ENCODE results near the gene MYH9.
A peak's percentile ranks its signal among the peaks of the same experiment; 100 is the strongest.

Gene MYH9

DNA sequence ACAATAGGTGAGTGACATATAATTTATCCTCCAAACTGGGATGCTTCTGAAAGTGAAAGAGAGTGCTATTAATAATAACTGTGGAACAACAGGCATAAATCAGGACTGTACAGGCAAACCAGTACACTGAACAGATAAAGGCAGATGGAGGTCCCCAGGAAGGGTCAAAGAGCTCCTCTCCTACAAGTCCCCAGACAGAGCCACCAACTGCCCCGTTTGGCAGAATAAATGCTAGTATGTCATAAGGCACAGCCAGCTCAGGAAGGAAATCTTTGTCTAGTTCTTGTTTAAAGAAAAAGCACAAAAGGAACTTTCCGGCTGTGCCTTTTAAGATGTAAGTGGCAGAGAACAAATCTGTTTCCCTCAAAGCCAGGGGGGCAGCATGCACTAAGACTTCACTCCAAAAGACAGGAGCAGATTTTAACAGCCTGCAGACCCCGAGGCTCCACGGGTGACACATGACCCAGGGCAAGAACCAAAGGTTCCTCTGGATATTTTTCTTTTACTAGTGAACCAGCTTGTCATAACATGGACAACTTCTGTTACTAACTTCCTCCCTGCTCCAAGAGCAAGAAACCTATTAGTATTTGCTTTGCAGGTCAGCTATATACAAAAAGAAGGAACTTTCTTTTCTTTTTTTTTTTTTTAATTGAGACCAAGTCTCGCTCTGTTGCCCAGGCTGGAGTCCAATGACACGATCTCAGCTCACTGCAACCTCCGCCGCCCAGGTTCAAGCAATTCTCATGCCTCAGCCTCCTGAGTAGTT lies 50.2 kb downstream of the MYH9 start:
- peak overlapping the region; percentile 61 for H3K27ac ChIP-seq (ENCODE audit: low read length)
- no peak overlapping the region for H3K4me3 ChIP-seq (ENCODE audit: low read depth in 1 of 2, low read length in 2 of 2)
- no peaks in the 10 kb centered on the region for H3K9me3 ChIP-seq (ENCODE audit: control insufficient read depth in 1 of 2, low read length in 2 of 2)
- H3K36me3 ChIP-seq (ENCODE audit: control insufficient read depth in 1 of 2, insufficient read depth in 2 of 2, low read length in 2 of 2) = peaks cover 59 to 76% of the 10 kb centered on the region in 2 donors
- no peaks in the 10 kb centered on the region for H3K27me3 ChIP-seq (ENCODE audit: low read depth, low read length)
- H3K4me1 ChIP-seq (ENCODE audit: control insufficient read depth in 1 of 2, insufficient read depth in 2 of 2, low read length in 2 of 2) = peaks cover 37 to 98% of the 10 kb centered on the region in 2 donors

DNA sequence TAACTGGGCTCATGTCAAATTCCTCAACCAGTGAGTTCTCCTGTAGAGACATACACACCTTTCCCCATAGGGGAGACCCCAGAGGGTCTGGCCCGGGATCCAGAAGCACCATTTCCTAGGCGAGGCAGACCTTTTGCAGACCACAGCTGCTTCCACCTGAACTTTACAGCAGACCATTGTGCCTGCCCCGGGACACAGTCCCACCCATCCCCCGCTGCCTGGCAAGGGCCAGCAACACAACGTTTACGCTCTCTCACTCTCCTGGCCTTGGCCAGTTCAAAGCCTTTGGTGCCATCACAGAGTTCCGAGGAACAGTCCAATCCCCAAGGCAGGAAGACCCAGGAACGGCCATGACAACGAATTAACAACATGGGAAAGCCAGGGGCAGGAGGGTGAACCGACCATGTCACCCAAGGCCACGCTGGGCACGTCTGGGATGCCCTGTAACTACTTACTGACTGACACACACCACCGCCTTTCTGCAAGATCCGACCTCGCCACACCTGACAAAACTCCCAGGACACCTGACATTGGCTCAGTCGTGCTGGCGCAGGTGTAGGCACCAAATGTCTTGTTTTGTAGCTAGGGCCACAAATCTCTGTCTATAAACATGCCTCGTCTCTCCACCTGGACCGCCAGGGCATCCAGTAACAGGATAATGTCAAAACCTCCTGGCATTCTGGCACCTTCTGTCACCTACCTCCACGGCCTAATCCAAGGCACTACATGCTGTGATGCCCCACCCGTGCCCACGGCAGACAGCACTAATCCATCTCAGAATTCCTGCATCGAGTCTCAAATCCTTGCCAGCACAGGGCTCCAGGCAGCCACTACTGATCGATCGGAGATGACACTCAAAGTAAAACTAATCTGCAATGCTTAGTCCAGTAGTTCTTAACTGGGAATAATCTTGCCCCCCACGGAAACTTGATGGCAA lies 51.3 kb downstream of the MYH9 start:
- peaks cover 49 to 66% of the 10 kb centered on the region in 2 donors for H3K36me3 ChIP-seq (ENCODE audit: control insufficient read depth in 1 of 2, insufficient read depth in 2 of 2, low read length in 2 of 2)

DNA sequence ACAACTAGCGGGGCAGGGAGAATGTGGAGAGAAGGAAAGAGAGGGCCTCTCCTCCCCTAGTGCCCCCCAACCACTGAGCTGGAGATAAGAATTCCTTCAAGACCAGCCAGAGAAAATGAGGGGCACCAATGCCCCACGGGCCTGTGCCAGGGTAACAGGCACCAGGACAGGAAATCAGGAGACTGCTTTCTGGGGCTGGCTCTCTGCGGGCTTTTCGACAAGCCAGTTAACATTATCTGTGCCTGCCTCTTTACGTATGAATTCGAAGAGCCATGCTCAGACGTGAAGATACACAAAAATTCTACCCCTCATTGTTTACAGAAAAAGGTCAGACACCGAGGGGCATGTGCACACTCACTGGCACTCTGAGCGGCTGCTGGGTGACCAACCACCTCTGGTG lies 52.1 kb downstream of the MYH9 start:
- H3K27me3 ChIP-seq (ENCODE audit: low read depth, low read length) = no peaks in the 10 kb centered on the region
- H3K27ac ChIP-seq (ENCODE audit: low read length) = peak overlapping the region; percentile 97
- H3K36me3 ChIP-seq (ENCODE audit: control insufficient read depth in 1 of 2, insufficient read depth in 2 of 2, low read length in 2 of 2) = peaks cover 40 to 57% of the 10 kb centered on the region in 2 donors
- H3K4me3 ChIP-seq (ENCODE audit: low read depth in 1 of 2, low read length in 2 of 2) = no peak overlapping the region
- H3K4me1 ChIP-seq (ENCODE audit: control insufficient read depth in 1 of 2, insufficient read depth in 2 of 2, low read length in 2 of 2) = peaks cover 52 to 98% of the 10 kb centered on the region in 2 donors
- H3K9me3 ChIP-seq (ENCODE audit: control insufficient read depth in 1 of 2, low read length in 2 of 2) = no peaks in the 10 kb centered on the region

More for the DNA sequence above, 51.3 kb downstream of the MYH9 start:
- Histone ChIP-seq H3K4me1 (ENCODE audit: control insufficient read depth in 1 of 2, insufficient read depth in 2 of 2, low read length in 2 of 2) (peaks cover 45 to 98% of the 10 kb centered on the region in 2 donors), H3K9me3 (ENCODE audit: control insufficient read depth in 1 of 2, low read length in 2 of 2) (no peaks in the 10 kb centered on the region), H3K27me3 (ENCODE audit: low read depth, low read length) (no peaks in the 10 kb centered on the region), H3K4me3 (ENCODE audit: low read depth in 1 of 2, low read length in 2 of 2) (no peak overlapping the region), H3K27ac (ENCODE audit: low read length) (peak overlapping the region; percentile 97)

- H3K27me3 ChIP-seq (ENCODE audit: low read depth, low read length) = no peaks in the 10 kb centered on the region
- H3K4me1 ChIP-seq (ENCODE audit: control insufficient read depth in 1 of 2, insufficient read depth in 2 of 2, low read length in 2 of 2) = peaks cover 56 to 100% of the 10 kb centered on the region in 2 donors
- peak overlapping the region in 1 of 2 donors; percentile 10 for H3K4me3 ChIP-seq (ENCODE audit: low read depth in 1 of 2, low read length in 2 of 2)
- H3K27ac ChIP-seq (ENCODE audit: low read length) = peak overlapping the region; percentile 97
- H3K9me3 ChIP-seq (ENCODE audit: control insufficient read depth in 1 of 2, low read length in 2 of 2) = no peaks in the 10 kb centered on the region
- H3K36me3 ChIP-seq (ENCODE audit: control insufficient read depth in 1 of 2, insufficient read depth in 2 of 2, low read length in 2 of 2) = peaks cover 37 to 58% of the 10 kb centered on the region in 2 donors
Observed at GRCh38 chr22:36334821-36335603, 52.8 kb downstream of the MYH9 start.

DNA sequence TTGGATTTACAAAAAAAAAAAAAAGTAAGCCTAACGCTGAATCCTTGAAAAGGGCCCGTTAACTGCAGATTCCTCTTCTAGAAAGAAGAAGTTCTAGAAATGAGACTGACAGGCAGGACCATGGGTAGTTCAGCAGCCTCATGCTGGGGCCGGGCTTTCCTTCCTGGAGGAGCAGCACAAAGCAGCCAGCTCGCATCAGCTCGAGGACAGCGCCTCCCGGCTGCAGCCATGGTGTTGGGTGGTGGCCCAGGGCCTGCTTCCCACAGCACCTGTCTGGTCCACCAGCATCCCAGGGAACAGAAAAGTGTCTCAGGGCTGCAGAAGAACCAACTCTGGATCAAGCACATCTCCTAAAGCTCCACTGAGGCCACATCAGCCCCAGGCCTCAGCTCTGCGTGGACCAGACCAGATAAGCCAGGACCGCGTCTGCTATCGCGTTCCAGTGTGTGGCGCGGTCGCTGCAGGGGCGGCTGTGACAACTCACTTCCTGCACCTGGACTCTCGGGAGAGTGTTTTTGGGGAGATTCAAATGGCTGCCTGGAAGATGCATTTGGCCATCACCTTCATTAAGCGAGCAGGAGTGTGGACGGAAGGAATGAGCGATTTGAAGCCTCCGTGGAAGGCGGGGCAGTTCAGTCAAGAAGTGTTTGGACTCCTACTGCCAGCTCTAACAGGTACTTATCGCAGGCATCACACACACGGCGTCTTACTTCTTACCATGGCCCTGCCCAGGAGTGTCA lies 53.5 kb downstream of the MYH9 start:
- H3K9me3 ChIP-seq (ENCODE audit: control insufficient read depth in 1 of 2, low read length in 2 of 2) = no peaks in the 10 kb centered on the region
- H3K4me1 ChIP-seq (ENCODE audit: control insufficient read depth in 1 of 2, insufficient read depth in 2 of 2, low read length in 2 of 2) = peaks cover 61 to 99% of the 10 kb centered on the region in 2 donors
- peaks cover 30 to 56% of the 10 kb centered on the region in 2 donors for H3K36me3 ChIP-seq (ENCODE audit: control insufficient read depth in 1 of 2, insufficient read depth in 2 of 2, low read length in 2 of 2)
- H3K27me3 ChIP-seq (ENCODE audit: low read depth, low read length) = no peaks in the 10 kb centered on the region
- peak overlapping the region; percentile 97 for H3K27ac ChIP-seq (ENCODE audit: low read length)
- peak overlapping the region in 1 of 2 donors; percentile 10 for H3K4me3 ChIP-seq (ENCODE audit: low read depth in 1 of 2, low read length in 2 of 2)

DNA sequence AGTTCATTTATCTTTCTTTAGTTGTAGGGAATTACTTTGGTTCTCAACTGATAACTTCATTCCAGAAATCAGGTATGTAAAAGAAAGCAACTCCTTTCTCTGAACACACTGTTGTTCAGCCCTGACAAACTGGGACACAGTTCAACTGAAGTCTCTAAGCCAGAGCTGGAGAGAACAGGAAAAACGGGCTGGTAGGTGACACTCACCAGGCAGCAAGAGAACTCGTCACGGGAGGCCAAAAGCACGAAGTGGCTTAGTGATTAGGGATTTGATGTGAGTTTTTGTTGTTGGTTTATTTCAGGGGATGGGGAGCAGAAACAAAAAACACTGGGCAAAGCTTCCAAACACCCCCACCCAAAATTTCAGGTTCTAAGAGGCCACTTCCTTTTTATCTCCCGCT lies 54.1 kb downstream of the MYH9 start:
- H3K27me3 ChIP-seq (ENCODE audit: low read depth, low read length) = no peaks in the 10 kb centered on the region
- H3K4me3 ChIP-seq (ENCODE audit: low read depth in 1 of 2, low read length in 2 of 2) = peak overlapping the region in 1 of 2 donors; percentile 19
- H3K27ac ChIP-seq (ENCODE audit: low read length) = peak overlapping the region; percentile 97
- H3K36me3 ChIP-seq (ENCODE audit: control insufficient read depth in 1 of 2, insufficient read depth in 2 of 2, low read length in 2 of 2) = peaks cover 34 to 51% of the 10 kb centered on the region in 2 donors
- H3K9me3 ChIP-seq (ENCODE audit: control insufficient read depth in 1 of 2, low read length in 2 of 2) = no peaks in the 10 kb centered on the region
- peaks cover 67 to 97% of the 10 kb centered on the region in 2 donors for H3K4me1 ChIP-seq (ENCODE audit: control insufficient read depth in 1 of 2, insufficient read depth in 2 of 2, low read length in 2 of 2)

- Histone ChIP-seq H3K9me3 (ENCODE audit: control insufficient read depth in 1 of 2, low read length in 2 of 2) (no peaks in the 10 kb centered on the region), H3K27me3 (ENCODE audit: low read depth, low read length) (no peaks in the 10 kb centered on the region), H3K27ac (ENCODE audit: low read length) (peak overlapping the region; percentile 97), H3K36me3 (ENCODE audit: control insufficient read depth in 1 of 2, insufficient read depth in 2 of 2, low read length in 2 of 2) (peaks cover 34 to 59% of the 10 kb centered on the region in 2 donors), H3K4me3 (ENCODE audit: low read depth in 1 of 2, low read length in 2 of 2) (peak overlapping the region in 1 of 2 donors; percentile 19), H3K4me1 (ENCODE audit: control insufficient read depth in 1 of 2, insufficient read depth in 2 of 2, low read length in 2 of 2) (peaks cover 73 to 97% of the 10 kb centered on the region in 2 donors)
Observed at GRCh38 chr22:36332623-36333332, 55.0 kb downstream of the MYH9 start.

- Histone ChIP-seq H3K4me1 (ENCODE audit: control insufficient read depth in 1 of 2, insufficient read depth in 2 of 2, low read length in 2 of 2) (peaks cover 71 to 97% of the 10 kb centered on the region in 2 donors), H3K36me3 (ENCODE audit: control insufficient read depth in 1 of 2, insufficient read depth in 2 of 2, low read length in 2 of 2) (peaks cover 32 to 58% of the 10 kb centered on the region in 2 donors), H3K4me3 (ENCODE audit: low read depth in 1 of 2, low read length in 2 of 2) (peak overlapping the region; percentile 24 to 27), H3K27me3 (ENCODE audit: low read depth, low read length) (no peaks in the 10 kb centered on the region), H3K27ac (ENCODE audit: low read length) (peak overlapping the region; percentile 97), H3K9me3 (ENCODE audit: control insufficient read depth in 1 of 2, low read length in 2 of 2) (no peaks in the 10 kb centered on the region)
Observed at GRCh38 chr22:36331912-36332622, 55.7 kb downstream of the MYH9 start.

- peak overlapping the region; percentile 24 to 27 for H3K4me3 ChIP-seq (ENCODE audit: low read depth in 1 of 2, low read length in 2 of 2)
- peak overlapping the region; percentile 97 for H3K27ac ChIP-seq (ENCODE audit: low read length)
- no peaks in the 10 kb centered on the region for H3K9me3 ChIP-seq (ENCODE audit: control insufficient read depth in 1 of 2, low read length in 2 of 2)
- no peaks in the 10 kb centered on the region for H3K27me3 ChIP-seq (ENCODE audit: low read depth, low read length)
- H3K4me1 ChIP-seq (ENCODE audit: control insufficient read depth in 1 of 2, insufficient read depth in 2 of 2, low read length in 2 of 2) = peaks cover 69 to 97% of the 10 kb centered on the region in 2 donors
- peaks cover 32 to 59% of the 10 kb centered on the region in 2 donors for H3K36me3 ChIP-seq (ENCODE audit: control insufficient read depth in 1 of 2, insufficient read depth in 2 of 2, low read length in 2 of 2)
Observed at GRCh38 chr22:36331306-36331911, 56.4 kb downstream of the MYH9 start.
